ENCODE data around the gene REXO4. TPM values are rescaled to one million over a fixed set of nuclear protein-coding genes. Genes with fewer than 3 reads are reported as not detected.

The REXO4 gene
- total and polyA plus RNA-seq, 9 of the 15 experiments (the other 6 are each of a cell fraction or from before 2014, with no cell fraction given): 3.4 to 72.9 (median 31.1) TPM

DNA sequence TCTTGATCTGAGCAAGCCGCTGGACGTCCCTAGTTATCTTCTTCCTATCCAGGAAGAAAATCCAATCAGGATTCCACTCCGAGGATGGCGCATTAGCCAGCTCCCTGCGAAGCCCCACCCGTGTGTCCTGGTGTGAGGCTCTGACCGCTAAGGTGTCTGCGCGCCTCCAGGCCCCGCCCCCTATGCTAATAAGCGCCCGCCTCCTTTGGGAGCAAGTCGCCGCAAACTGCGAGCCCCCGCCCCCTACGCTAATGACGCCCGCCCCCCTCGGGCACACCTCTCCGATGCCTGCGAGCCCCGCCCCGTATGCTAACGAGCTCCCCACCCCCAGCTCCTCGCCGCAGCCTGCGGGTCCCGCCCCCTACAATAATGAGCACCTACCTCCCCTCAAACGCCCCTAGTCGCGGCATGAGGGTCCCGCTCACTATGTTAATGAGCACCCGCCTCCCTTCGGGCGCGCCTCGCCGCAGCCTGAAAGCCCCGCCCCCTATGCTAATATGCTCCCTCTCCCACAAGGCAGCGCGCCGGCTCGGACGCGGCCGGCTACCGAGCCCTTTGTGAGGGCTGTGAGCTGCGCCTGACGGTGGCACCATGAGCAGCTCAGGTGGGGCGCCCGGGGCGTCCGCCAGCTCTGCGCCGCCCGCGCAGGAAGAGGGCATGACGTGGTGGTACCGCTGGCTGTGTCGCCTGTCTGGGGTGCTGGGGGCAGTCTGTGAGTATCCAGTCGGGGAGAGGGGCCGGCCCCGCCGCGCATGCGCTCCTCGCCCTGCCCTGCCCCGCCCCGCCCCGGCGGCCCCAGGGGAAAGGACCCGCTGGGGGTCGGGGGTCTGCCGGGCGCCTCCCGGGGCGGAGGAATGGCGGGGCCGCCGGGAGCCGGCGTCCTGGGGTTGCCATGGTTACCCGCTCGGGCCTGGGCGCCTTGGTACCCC is 41.9 kb upstream of the REXO4 start, which contains the start of gene CACFD1 (continued):
- TF ChIP-seq, protein P1, sequence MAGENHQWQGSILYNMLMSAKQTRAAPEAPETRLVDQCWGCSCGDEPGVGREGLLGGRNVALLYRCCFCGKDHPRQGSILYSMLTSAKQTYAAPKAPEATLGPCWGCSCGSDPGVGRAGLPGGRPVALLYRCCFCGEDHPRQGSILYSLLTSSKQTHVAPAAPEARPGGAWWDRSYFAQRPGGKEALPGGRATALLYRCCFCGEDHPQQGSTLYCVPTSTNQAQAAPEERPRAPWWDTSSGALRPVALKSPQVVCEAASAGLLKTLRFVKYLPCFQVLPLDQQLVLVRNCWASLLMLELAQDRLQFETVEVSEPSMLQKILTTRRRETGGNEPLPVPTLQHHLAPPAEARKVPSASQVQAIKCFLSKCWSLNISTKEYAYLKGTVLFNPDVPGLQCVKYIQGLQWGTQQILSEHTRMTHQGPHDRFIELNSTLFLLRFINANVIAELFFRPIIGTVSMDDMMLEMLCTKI (IDR thresholded peaks at IDR 0.05; ENCODE audit: partially characterized antibody): no peak
- TF ChIP-seq NCOA6 (IDR thresholded peaks at IDR 0.05): peak; percentile 74; the same call in 1 of the 2 replicates
- no peak for TF ChIP-seq ZNF79 (CRISPR knock-in tag; IDR thresholded peaks at IDR 0.05; ENCODE audit: low read depth)
- TF ChIP-seq CSDE1 (IDR thresholded peaks at IDR 0.05): no peak
- TF ChIP-seq MYC (IDR thresholded peaks at IDR 0.05; ENCODE audit: low read depth, low read length): no peak
- no peak for TF ChIP-seq MYC (CRISPR knock-in tag; IDR thresholded peaks at IDR 0.05; ENCODE audit: borderline replicate concordance, low read depth)
- no peak for TF ChIP-seq ZNF165 (CRISPR knock-in tag; IDR thresholded peaks at IDR 0.05; ENCODE audit: borderline replicate concordance)
- TF ChIP-seq, protein P2, sequence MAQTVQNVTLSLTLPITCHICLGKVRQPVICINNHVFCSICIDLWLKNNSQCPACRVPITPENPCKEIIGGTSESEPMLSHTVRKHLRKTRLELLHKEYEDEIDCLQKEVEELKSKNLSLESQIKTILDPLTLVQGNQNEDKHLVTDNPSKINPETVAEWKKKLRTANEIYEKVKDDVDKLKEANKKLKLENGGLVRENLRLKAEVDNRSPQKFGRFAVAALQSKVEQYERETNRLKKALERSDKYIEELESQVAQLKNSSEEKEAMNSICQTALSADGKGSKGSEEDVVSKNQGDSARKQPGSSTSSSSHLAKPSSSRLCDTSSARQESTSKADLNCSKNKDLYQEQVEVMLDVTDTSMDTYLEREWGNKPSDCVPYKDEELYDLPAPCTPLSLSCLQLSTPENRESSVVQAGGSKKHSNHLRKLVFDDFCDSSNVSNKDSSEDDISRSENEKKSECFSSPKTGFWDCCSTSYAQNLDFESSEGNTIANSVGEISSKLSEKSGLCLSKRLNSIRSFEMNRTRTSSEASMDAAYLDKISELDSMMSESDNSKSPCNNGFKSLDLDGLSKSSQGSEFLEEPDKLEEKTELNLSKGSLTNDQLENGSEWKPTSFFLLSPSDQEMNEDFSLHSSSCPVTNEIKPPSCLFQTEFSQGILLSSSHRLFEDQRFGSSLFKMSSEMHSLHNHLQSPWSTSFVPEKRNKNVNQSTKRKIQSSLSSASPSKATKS (CRISPR knock-in tag; IDR thresholded peaks at IDR 0.05): no peak
- TF ChIP-seq ZBTB1 (CRISPR knock-in tag; IDR thresholded peaks at IDR 0.05; ENCODE audit: borderline replicate concordance, low read depth): no peak
- no peak for TF ChIP-seq WHSC1 (IDR thresholded peaks at IDR 0.05; ENCODE audit: low read length)
- no peak for TF ChIP-seq SMAD3 (CRISPR knock-in tag; conservative IDR thresholded peaks at IDR 0.05)
- TF ChIP-seq SMAD1 (IDR thresholded peaks at IDR 0.05; ENCODE audit: low read depth, low read length, partially characterized antibody): no peak
- TF ChIP-seq EHMT2 (IDR thresholded peaks at IDR 0.05): no peak
- no peak for TF ChIP-seq CCAR2 (IDR thresholded peaks at IDR 0.05; ENCODE audit: low read depth, low read length)
- no peak for TF ChIP-seq CC2D1A (IDR thresholded peaks at IDR 0.05)
- TF ChIP-seq, protein P3, sequence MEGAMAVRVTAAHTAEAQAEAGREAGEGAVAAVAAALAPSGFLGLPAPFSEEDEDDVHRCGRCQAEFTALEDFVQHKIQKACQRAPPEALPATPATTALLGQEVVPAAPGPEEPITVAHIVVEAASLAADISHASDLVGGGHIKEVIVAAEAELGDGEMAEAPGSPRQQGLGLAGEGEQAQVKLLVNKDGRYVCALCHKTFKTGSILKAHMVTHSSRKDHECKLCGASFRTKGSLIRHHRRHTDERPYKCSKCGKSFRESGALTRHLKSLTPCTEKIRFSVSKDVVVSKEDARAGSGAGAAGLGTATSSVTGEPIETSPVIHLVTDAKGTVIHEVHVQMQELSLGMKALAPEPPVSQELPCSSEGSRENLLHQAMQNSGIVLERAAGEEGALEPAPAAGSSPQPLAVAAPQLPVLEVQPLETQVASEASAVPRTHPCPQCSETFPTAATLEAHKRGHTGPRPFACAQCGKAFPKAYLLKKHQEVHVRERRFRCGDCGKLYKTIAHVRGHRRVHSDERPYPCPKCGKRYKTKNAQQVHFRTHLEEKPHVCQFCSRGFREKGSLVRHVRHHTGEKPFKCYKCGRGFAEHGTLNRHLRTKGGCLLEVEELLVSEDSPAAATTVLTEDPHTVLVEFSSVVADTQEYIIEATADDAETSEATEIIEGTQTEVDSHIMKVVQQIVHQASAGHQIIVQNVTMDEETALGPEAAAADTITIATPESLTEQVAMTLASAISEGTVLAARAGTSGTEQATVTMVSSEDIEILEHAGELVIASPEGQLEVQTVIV (CRISPR knock-in tag; IDR thresholded peaks at IDR 0.05; ENCODE audit: borderline replicate concordance): no peak
- TF ChIP-seq ZNF316 (IDR thresholded peaks at IDR 0.05): 0 out of 2 replicates have a peak, but pooled peaks have one; percentile 21
